ENCODE measurements around the gene ACSM2A. TPM values are rescaled to one million over a fixed set of nuclear protein-coding genes. Genes with fewer than 3 reads are reported as not detected.

ACSM2A gene
- total and polyA plus RNA-seq, 4 donors: 30.1 to 1,049 (median 392) TPM

DNA sequence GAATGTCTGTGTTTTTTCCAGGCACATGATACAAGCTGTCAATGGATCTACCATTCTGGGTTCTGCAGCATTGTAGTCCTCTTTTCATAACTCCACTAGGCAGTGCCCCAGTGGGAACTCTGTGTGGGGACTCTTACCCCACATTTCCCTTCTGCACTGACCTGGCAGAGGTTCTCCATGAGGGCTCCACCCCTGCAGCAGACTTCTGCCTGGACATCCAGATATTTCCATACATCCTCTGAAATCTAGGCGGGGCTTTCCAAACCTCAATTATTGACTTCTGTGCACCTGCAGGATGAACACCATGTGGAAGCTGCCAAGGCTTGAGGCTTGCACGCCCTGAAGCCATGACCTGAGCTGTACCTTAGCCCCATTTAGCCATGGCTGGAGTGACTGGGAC is 56.0 kb downstream of the ACSM2A start:
- H3K4me1 ChIP-seq (ENCODE audit: control insufficient read depth in 4 of 4, insufficient read depth in 4 of 4, low read length in 3 of 4): no peaks in the 10 kb centered on the region
- H3K9me3 ChIP-seq (ENCODE audit: control insufficient read depth in 4 of 4, low read length in 3 of 4): peaks cover 7 to 9% (median 8%) of the 10 kb centered on the region in 4 donors
- no peak for DNase-seq (ENCODE audit: low spot score)
- no peak overlapping the region for H3K9ac ChIP-seq (ENCODE audit: low read depth in 1 of 2, low read length in 2 of 2)
- 79% methylated on average over 2 of the region's 2 CpGs for WGBS
- no peaks in the 10 kb centered on the region for H3K36me3 ChIP-seq (ENCODE audit: control insufficient read depth in 4 of 4, insufficient read depth in 3 of 4, low read depth in 1 of 4, low read length in 3 of 4)
- no peak overlapping the region for H3K27ac ChIP-seq (ENCODE audit: low read depth in 1 of 2, low read length in 2 of 2)
- H3K4me3 ChIP-seq (ENCODE audit: low read depth in 1 of 3, low read length in 3 of 3): peak overlapping the region in 1 of 3 donors; percentile 8
- TF ChIP-seq HNF4A (conservative IDR thresholded peaks at IDR 0.05) (no peak), JUND (IDR thresholded peaks at IDR 0.05) (no peak), SP1 (IDR thresholded peaks at IDR 0.05) (no peak), RXRA (IDR thresholded peaks at IDR 0.05) (no peak), NR2F2 (IDR thresholded peaks at IDR 0.05) (no peak), EGR1 (IDR thresholded peaks at IDR 0.05; ENCODE audit: low read depth in 2 of 2) (no peak), FOXA1 (IDR thresholded peaks at IDR 0.05) (no peak), YY1 (IDR thresholded peaks at IDR 0.05) (no peak), TAF1 (conservative IDR thresholded peaks at IDR 0.05) (no peak), FOXA2 (IDR thresholded peaks at IDR 0.05) (no peak), HNF4G (IDR thresholded peaks at IDR 0.05) (no peak)
- TF ChIP-seq, protein P1, sequence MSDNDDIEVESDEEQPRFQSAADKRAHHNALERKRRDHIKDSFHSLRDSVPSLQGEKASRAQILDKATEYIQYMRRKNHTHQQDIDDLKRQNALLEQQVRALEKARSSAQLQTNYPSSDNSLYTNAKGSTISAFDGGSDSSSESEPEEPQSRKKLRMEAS (IDR thresholded peaks at IDR 0.05): no peak
- TF ChIP-seq, protein P2, sequence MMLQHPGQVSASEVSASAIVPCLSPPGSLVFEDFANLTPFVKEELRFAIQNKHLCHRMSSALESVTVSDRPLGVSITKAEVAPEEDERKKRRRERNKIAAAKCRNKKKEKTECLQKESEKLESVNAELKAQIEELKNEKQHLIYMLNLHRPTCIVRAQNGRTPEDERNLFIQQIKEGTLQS (IDR thresholded peaks at IDR 0.05): no peak
- TF ChIP-seq, protein P3, sequence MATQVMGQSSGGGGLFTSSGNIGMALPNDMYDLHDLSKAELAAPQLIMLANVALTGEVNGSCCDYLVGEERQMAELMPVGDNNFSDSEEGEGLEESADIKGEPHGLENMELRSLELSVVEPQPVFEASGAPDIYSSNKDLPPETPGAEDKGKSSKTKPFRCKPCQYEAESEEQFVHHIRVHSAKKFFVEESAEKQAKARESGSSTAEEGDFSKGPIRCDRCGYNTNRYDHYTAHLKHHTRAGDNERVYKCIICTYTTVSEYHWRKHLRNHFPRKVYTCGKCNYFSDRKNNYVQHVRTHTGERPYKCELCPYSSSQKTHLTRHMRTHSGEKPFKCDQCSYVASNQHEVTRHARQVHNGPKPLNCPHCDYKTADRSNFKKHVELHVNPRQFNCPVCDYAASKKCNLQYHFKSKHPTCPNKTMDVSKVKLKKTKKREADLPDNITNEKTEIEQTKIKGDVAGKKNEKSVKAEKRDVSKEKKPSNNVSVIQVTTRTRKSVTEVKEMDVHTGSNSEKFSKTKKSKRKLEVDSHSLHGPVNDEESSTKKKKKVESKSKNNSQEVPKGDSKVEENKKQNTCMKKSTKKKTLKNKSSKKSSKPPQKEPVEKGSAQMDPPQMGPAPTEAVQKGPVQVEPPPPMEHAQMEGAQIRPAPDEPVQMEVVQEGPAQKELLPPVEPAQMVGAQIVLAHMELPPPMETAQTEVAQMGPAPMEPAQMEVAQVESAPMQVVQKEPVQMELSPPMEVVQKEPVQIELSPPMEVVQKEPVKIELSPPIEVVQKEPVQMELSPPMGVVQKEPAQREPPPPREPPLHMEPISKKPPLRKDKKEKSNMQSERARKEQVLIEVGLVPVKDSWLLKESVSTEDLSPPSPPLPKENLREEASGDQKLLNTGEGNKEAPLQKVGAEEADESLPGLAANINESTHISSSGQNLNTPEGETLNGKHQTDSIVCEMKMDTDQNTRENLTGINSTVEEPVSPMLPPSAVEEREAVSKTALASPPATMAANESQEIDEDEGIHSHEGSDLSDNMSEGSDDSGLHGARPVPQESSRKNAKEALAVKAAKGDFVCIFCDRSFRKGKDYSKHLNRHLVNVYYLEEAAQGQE (IDR thresholded peaks at IDR 0.05): no peak
- TF ChIP-seq, protein P4, sequence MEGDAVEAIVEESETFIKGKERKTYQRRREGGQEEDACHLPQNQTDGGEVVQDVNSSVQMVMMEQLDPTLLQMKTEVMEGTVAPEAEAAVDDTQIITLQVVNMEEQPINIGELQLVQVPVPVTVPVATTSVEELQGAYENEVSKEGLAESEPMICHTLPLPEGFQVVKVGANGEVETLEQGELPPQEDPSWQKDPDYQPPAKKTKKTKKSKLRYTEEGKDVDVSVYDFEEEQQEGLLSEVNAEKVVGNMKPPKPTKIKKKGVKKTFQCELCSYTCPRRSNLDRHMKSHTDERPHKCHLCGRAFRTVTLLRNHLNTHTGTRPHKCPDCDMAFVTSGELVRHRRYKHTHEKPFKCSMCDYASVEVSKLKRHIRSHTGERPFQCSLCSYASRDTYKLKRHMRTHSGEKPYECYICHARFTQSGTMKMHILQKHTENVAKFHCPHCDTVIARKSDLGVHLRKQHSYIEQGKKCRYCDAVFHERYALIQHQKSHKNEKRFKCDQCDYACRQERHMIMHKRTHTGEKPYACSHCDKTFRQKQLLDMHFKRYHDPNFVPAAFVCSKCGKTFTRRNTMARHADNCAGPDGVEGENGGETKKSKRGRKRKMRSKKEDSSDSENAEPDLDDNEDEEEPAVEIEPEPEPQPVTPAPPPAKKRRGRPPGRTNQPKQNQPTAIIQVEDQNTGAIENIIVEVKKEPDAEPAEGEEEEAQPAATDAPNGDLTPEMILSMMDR (IDR thresholded peaks at IDR 0.05; ENCODE audit: low read depth, low read length, missing input control): no peak
- TF ChIP-seq, protein P5, sequence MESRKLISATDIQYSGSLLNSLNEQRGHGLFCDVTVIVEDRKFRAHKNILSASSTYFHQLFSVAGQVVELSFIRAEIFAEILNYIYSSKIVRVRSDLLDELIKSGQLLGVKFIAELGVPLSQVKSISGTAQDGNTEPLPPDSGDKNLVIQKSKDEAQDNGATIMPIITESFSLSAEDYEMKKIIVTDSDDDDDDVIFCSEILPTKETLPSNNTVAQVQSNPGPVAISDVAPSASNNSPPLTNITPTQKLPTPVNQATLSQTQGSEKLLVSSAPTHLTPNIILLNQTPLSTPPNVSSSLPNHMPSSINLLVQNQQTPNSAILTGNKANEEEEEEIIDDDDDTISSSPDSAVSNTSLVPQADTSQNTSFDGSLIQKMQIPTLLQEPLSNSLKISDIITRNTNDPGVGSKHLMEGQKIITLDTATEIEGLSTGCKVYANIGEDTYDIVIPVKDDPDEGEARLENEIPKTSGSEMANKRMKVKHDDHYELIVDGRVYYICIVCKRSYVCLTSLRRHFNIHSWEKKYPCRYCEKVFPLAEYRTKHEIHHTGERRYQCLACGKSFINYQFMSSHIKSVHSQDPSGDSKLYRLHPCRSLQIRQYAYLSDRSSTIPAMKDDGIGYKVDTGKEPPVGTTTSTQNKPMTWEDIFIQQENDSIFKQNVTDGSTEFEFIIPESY (IDR thresholded peaks at IDR 0.05): no peak
- no peaks in the 10 kb centered on the region for H3K27me3 ChIP-seq (ENCODE audit: control insufficient read depth in 4 of 4, insufficient read depth in 4 of 4, low read length in 3 of 4)

DNA sequence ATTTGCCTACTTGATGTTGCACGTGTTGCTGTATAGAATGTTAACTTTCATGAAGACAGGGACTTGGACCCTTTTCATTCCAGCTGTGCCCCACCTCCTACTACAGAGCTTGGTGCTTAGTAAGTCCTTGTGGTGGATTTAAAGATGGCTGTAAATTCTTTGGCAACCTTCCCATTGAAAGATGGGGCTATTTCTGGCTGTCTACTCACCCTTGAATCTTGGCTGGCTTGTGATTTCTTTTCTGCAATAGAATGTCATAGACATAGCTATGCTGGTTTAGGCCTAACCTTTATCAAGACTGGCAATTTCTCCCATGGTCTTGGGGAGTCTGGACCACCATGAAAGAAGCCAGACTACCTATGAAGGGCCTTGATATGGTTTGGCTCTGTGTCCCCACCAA is 59.0 kb downstream of the ACSM2A start:
- Histone ChIP-seq H3K36me3 (ENCODE audit: control insufficient read depth in 4 of 4, insufficient read depth in 3 of 4, low read depth in 1 of 4, low read length in 3 of 4) (no peaks in the 10 kb centered on the region), H3K9ac (ENCODE audit: low read depth in 1 of 2, low read length in 2 of 2) (no peak overlapping the region), H3K4me3 (ENCODE audit: low read depth in 1 of 3, low read length in 3 of 3) (no peak overlapping the region), H3K4me1 (ENCODE audit: control insufficient read depth in 4 of 4, insufficient read depth in 4 of 4, low read length in 3 of 4) (no peaks in the 10 kb centered on the region), H3K27ac (ENCODE audit: low read depth in 1 of 2, low read length in 2 of 2) (no peak overlapping the region), H3K27me3 (ENCODE audit: control insufficient read depth in 4 of 4, insufficient read depth in 4 of 4, low read length in 3 of 4) (no peaks in the 10 kb centered on the region), H3K9me3 (ENCODE audit: control insufficient read depth in 4 of 4, low read length in 3 of 4) (peaks cover 7 to 9% (median 8%) of the 10 kb centered on the region in 4 donors)
- WGBS: 74% methylated on average over 1 of the region's 1 CpG
- DNase-seq (ENCODE audit: low spot score): no peak
- TF ChIP-seq, protein P5 (IDR thresholded peaks at IDR 0.05): no peak
- TF ChIP-seq EGR1 (IDR thresholded peaks at IDR 0.05; ENCODE audit: low read depth in 2 of 2) (no peak), HNF4A (conservative IDR thresholded peaks at IDR 0.05) (no peak), RXRA (IDR thresholded peaks at IDR 0.05) (no peak), GABPA (IDR thresholded peaks at IDR 0.05 in 1 of 2, conservative IDR thresholded peaks at IDR 0.05 in 1 of 2) (no peak)

Measured in liver (tissue), 9 donors.